ENCODE measurements around the gene CCDC91. TPM values are rescaled to one million over a fixed set of nuclear protein-coding genes. Genes with fewer than 3 reads are reported as not detected.

Gene CCDC91
- total and polyA plus RNA-seq, 9 of the 15 experiments (the other 6 are each of a cell fraction or from before 2014, with no cell fraction given) = 10.1 to 31.1 (median 26.3) TPM

- no peak for TF ChIP-seq ZNF449 (CRISPR knock-in tag; IDR thresholded peaks at IDR 0.05)
- no peak for TF ChIP-seq CBX2 (IDR thresholded peaks at IDR 0.05; ENCODE audit: insufficient read depth, low read length, poor library complexity, severe bottlenecking)
- TF ChIP-seq, protein P1, sequence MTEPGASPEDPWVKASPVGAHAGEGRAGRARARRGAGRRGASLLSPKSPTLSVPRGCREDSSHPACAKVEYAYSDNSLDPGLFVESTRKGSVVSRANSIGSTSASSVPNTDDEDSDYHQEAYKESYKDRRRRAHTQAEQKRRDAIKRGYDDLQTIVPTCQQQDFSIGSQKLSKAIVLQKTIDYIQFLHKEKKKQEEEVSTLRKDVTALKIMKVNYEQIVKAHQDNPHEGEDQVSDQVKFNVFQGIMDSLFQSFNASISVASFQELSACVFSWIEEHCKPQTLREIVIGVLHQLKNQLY (CRISPR knock-in tag; conservative IDR thresholded peaks at IDR 0.05) = no peak
Observed at GRCh38 chr12:28360253-28360652, 170.0 kb downstream of the CCDC91 start (continued).

DNA sequence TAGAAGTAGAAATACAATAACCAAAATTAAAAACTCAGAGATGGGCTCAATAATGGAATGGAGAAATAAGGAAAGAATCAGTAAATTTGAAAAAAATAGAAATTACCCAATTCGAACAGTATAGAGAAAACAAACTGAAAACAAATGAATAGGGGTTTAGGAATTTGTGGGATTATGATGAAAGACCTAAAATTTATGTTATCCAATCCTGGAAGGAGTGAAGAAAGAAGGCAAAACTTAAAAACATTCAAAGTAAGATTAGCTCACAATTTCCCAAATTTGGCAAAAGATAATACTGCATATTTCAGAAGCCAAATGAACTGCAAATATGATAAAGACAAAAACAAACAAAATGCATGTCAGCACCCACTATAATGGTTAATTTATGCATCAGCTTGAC, 177.1 kb downstream of the CCDC91 start:
- 79% methylated on average over 1 of the region's 1 CpG for WGBS (ENCODE audit: insufficient coverage, low coverage, missing lambda C conversion rate)
- Histone ChIP-seq H4K20me1 (replicated peaks; ENCODE audit: control insufficient read depth, insufficient read depth, low read length) (no peaks in the 10 kb centered on the region), H3K9ac (ENCODE audit: insufficient read depth in 1 of 2, low read depth in 2 of 2, low read length in 2 of 2) (no peak overlapping the region), H3K9me3 (replicated peaks; ENCODE audit: control insufficient read depth, insufficient read depth, low read depth, low read length) (peaks cover 24% of the 10 kb centered on the region), H3K4me3 (no peak overlapping the region), H3K36me3 (ENCODE audit: control insufficient read depth, insufficient read depth, low read length) (no peaks in the 10 kb centered on the region; the same call in 2 of the 3 replicates), H3K4me1 (replicated peaks in 1 of 2; ENCODE audit: control insufficient read depth in 2 of 2, insufficient read depth in 2 of 2, low read length in 2 of 2) (no peaks in the 10 kb centered on the region), H3K27ac (ENCODE audit: extremely low read depth, low read depth, low read length) (no peak overlapping the region), H3K4me2 (ENCODE audit: insufficient read depth, low read length) (no peak overlapping the region), H3K27me3 (ENCODE audit: control insufficient read depth in 2 of 2, insufficient read depth in 2 of 2, low read length in 2 of 2) (no peaks in the 10 kb centered on the region), H3K79me2 (ENCODE audit: control insufficient read depth, insufficient read depth, low read length) (no peaks in the 10 kb centered on the region), H3K9me1 (ENCODE audit: control insufficient read depth, insufficient read depth, low read length) (no peaks in the 10 kb centered on the region), H2AFZ (ENCODE audit: low read depth, low read length) (no peak overlapping the region)
- in situ Hi-C loops (cut with MboI) (no loop called here), intact Hi-C loops (cut with micrococcal nuclease) (no loop called here)
- ATAC-seq (no peak), DNase-seq (ENCODE audit: extremely low read depth in 1 of 4, low spot score in 3 of 4) (no peak), FAIRE-seq (no peak)
- CTCF ChIA-PET (ENCODE audit: low intra/inter-chr PET ratio) = no interaction called here
- TF ChIP-seq NR4A1 (CRISPR knock-in tag; IDR thresholded peaks at IDR 0.05) (no peak), NR4A1 (tag; IDR thresholded peaks at IDR 0.05) (no peak), ZNF507 (tag; conservative IDR thresholded peaks at IDR 0.05) (no peak)
- TF ChIP-seq, protein P2, sequence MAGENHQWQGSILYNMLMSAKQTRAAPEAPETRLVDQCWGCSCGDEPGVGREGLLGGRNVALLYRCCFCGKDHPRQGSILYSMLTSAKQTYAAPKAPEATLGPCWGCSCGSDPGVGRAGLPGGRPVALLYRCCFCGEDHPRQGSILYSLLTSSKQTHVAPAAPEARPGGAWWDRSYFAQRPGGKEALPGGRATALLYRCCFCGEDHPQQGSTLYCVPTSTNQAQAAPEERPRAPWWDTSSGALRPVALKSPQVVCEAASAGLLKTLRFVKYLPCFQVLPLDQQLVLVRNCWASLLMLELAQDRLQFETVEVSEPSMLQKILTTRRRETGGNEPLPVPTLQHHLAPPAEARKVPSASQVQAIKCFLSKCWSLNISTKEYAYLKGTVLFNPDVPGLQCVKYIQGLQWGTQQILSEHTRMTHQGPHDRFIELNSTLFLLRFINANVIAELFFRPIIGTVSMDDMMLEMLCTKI (IDR thresholded peaks at IDR 0.05; ENCODE audit: partially characterized antibody) = no peak
- no TSS peak for BruUV-seq (replicated peaks)
- POLR2A ChIA-PET = no interaction called here
